Measurements from ENCODE around the gene PRR20B.
"Not testable (repeated sequence)": the region's sequence is repeated elsewhere in the genome, so short reads cannot be mapped to it uniquely, and the experiment has no call there.

The PRR20B gene

DNA sequence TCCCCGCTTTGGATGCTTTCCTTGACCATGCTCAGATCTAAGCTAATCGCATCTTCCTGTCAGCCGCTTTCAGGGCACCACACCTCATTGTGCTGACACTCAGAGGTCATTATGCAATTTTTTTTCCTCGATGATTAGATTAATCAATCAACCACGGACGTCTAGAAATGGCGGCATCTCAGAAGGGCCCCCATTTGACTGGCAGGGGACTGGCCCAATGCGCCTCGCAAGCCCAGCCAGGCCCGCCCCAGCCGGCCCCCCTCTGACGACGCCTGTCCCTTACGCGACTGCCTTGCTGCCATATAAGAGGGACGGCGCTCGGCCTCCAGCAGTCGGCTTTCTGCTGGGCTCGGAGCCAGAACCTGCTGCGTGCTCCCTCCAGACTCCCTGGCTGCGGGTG is at the start of gene PRR20B:
Gene PRR20B (plus strand): TSS at position 301 of the 400 bp plus-strand sequence. CDS start 387 bp downstream, outside the sequence.
- DNase-seq: not testable (repeated sequence)

DNA sequence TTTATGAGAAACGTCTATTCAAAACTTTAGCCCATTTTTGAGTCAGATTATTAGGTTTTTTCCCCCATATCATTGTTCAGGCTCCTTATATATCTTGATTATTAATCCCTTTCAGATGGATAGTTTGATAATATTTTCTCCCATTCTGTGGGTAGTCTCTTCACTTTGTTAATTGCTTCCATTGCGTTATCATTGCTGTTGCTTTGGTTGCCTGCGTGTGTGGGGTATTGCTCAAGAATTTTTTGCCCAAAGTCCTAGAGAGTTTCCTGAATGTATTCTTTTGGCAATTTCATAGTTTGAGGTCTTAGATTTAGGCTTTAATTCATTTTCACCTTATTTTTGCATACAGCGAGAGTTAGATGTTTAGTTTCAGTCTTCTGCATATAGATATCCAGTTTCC is 32.3 kb upstream of the PRR20B start:
- no peak for DNase-seq

DNA sequence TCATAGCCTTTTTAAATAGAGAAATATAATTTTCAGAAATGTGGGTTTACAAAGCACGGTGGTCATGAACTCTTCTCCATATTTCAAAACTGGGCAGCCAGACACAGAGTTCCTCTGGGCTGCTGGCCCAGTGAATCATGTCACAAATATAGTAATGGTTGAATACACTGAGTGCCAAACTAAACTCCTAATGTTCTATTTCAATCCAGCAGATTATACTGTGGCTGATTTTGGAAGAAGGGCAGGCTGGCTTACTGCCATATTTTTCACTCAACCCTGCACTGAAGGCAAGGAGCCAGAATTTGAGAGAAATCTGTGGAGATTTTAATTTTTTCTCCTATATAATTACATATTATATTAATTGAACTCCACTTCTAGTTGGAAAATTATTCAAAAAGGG is 23.6 kb upstream of the PRR20B start:
- no peak for DNase-seq

DNA sequence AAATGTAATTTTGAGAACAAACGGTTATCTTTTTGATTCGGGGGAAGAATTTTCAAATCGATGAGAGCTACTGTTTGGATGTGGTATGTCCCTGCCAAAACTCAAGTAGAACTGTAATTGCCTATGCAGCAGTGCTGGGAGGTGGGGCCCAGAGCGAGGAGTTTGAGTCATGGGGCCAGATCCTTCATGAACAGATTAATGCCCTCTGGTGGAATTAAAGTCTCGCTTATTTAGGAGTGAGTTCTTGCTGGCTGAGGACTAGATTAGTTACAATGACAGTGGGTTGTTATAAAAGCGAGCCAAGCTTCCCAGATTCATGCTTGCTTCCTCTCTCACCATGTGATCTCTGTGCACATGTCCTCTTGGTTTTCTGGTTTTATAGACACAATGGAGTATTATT is 18.4 kb upstream of the PRR20B start:
- DNase-seq: no peak

DNA sequence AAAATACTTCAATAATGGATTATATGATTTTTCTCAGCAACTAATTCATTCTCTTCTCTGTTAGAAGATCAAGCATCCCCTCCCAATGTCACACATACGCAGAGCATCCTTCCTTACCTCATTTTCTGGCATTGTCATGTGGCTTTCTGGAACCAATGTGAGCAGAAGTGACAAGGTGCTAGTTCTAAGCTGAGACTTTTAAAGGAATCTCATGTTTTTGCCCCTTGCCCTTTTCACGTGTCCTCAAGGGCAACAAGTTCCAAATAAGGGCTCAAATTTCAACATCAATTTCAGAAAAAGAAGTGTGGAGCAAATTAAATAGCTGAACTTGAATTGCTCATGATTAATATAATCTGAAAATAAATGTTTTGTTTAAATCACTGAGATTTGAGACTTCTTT is 11.2 kb upstream of the PRR20B start:
- no peak for DNase-seq

DNA sequence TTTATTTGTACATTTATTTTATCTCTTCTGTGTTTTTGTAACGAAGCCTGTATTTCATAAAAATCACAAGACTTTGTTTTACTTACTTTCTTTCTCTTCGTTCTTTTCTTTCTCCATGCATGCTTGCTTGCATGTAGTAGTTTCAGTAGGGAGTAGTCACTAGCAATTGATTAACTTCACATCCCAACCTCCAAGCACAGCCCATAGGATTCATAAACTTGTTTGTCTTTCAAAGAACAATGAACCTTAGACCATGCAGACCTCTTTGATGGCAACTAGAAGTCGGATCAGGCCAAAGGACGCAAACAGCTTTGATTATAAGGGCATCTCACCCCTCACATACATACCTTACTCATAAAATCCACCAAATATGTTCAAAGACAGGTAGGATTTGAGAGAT is 9.7 kb upstream of the PRR20B start:
- no peak for DNase-seq

DNA sequence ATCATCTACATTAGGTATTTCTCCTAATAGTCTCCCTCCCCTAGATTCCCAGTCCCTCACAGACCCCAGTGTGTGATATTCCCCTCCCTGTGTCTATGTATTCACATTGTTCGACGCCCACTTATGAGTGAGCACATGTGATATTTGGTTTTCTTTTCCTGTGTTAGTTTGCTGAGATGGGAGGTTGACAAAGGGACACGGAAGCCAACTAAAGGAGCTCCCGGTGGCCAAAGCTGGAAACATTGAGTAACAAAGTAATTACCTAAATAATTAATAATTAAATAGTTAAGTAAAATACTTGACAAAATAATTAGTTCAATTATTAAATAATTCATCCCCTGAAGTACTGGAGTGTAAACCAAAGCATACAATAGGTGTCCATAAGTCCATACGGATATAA is 8.3 kb upstream of the PRR20B start:
- no peak for DNase-seq

DNA sequence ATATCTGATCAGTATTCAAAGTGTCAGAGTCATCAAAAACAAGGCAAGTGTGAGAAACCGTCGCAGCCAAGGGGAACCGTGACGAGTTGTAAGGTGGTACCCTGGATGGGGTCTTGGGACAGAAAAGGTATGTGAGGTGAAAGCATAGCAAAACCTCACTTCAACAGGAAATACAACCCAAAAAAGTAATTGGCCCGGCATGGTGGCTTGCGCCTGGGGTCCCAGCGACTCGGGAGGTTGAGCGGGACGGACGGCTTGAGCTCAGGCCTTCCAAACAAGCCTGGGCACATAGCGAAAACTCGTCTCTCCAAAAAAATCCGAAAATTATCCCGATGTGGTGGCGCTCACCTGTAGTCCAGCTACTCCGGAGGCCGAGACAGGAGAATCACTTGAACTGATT is 7.5 kb upstream of the PRR20B start:
- DNase-seq: not testable (repeated sequence)

DNA sequence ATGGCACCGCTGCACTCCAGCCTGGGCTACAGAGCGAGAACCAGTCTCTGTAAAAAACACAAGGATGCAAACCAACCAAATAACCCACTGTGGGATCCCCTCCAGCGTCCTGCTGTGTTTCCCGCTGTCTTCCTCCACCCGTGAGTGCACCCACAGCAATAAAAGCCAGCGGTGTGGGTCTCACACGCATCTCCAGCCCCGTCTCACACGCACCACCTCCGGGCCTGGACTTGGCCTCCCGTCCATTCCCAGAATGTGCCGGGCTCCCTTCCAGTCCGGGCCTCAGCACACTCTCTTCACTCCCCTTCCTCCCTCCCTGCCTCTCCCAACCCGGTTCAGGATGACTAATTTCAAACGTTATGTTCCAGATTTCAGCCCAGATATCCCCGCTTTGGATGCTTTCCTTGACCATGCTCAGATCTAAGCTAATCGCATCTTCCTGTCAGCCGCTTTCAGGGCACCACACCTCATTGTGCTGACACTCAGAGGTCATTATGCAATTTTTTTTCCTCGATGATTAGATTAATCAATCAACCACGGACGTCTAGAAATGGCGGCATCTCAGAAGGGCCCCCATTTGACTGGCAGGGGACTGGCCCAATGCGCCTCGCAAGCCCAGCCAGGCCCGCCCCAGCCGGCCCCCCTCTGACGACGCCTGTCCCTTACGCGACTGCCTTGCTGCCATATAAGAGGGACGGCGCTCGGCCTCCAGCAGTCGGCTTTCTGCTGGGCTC is 6.9 kb upstream of the PRR20B start, which contains the start of gene PRR20A:
Gene PRR20A (plus strand): TSS at position 684 of the 734 bp plus-strand sequence. CDS start 387 bp downstream, outside the sequence.
- DNase-seq: not testable (repeated sequence)

DNA sequence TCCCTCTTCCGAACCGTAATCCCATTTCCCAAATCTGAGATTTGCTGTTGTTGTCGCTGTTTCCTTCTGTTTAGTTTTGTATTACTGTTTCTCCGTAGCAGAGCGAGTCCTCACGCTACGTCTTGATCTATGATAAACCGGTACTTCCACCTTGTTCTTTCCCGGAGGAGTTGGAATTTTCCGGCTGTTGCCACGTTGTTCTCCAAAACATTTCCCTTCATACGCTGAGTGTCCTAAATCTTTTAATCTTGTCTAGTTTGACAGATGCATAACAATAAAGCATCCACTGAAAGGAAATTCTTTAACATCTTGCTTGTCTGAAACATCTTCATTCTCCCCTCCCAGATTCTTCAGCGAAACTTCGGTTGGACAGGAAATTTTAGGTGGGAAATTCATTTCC is 818 bp downstream of the PRR20B start:
- DNase-seq: not testable (repeated sequence)

DNA sequence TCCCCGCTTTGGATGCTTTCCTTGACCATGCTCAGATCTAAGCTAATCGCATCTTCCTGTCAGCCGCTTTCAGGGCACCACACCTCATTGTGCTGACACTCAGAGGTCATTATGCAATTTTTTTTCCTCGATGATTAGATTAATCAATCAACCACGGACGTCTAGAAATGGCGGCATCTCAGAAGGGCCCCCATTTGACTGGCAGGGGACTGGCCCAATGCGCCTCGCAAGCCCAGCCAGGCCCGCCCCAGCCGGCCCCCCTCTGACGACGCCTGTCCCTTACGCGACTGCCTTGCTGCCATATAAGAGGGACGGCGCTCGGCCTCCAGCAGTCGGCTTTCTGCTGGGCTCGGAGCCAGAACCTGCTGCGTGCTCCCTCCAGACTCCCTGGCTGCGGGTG is 6.5 kb downstream of the PRR20B start, which contains the start of gene PRR20C:
Gene PRR20C (plus strand): TSS at position 301 of the 400 bp plus-strand sequence. CDS start 387 bp downstream, outside the sequence.
- DNase-seq: not testable (repeated sequence)

DNA sequence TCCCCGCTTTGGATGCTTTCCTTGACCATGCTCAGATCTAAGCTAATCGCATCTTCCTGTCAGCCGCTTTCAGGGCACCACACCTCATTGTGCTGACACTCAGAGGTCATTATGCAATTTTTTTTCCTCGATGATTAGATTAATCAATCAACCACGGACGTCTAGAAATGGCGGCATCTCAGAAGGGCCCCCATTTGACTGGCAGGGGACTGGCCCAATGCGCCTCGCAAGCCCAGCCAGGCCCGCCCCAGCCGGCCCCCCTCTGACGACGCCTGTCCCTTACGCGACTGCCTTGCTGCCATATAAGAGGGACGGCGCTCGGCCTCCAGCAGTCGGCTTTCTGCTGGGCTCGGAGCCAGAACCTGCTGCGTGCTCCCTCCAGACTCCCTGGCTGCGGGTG is 13.0 kb downstream of the PRR20B start, which contains the start of gene PRR20D:
Gene PRR20D (plus strand): TSS at position 301 of the 400 bp plus-strand sequence. CDS start 387 bp downstream, outside the sequence.
- DNase-seq: not testable (repeated sequence)

DNA sequence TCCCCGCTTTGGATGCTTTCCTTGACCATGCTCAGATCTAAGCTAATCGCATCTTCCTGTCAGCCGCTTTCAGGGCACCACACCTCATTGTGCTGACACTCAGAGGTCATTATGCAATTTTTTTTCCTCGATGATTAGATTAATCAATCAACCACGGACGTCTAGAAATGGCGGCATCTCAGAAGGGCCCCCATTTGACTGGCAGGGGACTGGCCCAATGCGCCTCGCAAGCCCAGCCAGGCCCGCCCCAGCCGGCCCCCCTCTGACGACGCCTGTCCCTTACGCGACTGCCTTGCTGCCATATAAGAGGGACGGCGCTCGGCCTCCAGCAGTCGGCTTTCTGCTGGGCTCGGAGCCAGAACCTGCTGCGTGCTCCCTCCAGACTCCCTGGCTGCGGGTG is 19.6 kb downstream of the PRR20B start, which contains the start of gene PRR20E:
Gene PRR20E (plus strand): TSS at position 301 of the 400 bp plus-strand sequence. CDS start 387 bp downstream, outside the sequence.
- not testable (repeated sequence) for DNase-seq

DNA sequence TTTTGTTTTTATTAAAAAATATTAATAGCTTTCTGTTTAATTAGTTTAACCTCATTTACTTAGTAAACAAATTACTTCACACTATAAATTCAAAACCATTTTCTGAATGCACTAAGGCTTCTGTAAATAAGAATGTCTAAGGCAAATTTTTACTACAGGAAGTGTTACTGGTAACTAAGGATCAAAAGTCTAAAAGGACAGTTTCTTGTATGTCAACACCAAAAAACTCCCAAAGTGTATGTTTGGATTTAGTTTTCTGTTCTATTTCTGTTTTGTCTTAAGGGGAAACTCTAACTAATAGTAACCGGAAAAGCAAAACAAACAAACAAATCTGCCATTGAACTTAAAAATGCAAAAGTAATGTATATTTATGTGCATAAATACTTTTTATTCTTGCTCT is 44.4 kb downstream of the PRR20B start:
- no peak for DNase-seq
